H1 (cell line): ENCODE data around the gene ATP5ME. TPM values are rescaled to one million over a fixed set of nuclear protein-coding genes. Genes with fewer than 3 reads are reported as not detected.
A peak's percentile ranks its signal among the peaks of the same experiment; 100 is the strongest.

Source experiments
- CTCF ChIA-PET: fragments of 300-600 bp; sonication (Branson Sonifier 250); formaldehyde crosslinking; loops from one replicate; lab custom pipeline; 2021; ENCODE audit not compliant: partially characterized antibody; lab: Charles Lee
- POLR2A ChIA-PET: fragments of 300-600 bp; sonication (Branson Sonifier 250); formaldehyde crosslinking; loops from one replicate; lab custom pipeline; 2021; ENCODE audit warnings: inconsistent platforms; ENCODE audit not compliant: partially characterized antibody; lab: Charles Lee
- DNase-seq, 2 experiments: peaks; one replicate each; pipeline versions ENCODE4 v3.0.0 to v3.0.0-alpha.2; 2010 to 2022; ENCODE audit warnings: low spot score in 2 of 2, low read depth in 1 of 2, mixed read lengths in 1 of 2
- FAIRE-seq: peaks from 2 replicates; lab custom pipeline; 2011; peaks lifted over from hg19 to GRCh38; lab: Jason Lieb, UNC
- H2AFZ ChIP-seq: 2 replicates; pipeline ENCODE4 v1.8.1; 2012; ENCODE audit warnings: low read length, inconsistent platforms
- H2AK5ac ChIP-seq: 2 replicates; pipeline ENCODE4 v1.6.1; 2013; ENCODE audit warnings: low read depth, low read length
- H2BK120ac ChIP-seq: replicated peaks from 2 replicates; pipeline ENCODE3; 2013; ENCODE audit warnings: low read depth, low read length, inconsistent platforms
- H2BK12ac ChIP-seq: 2 replicates; pipeline ENCODE4 v1.6.1; 2013; ENCODE audit warnings: low read depth, low read length
- H2BK15ac ChIP-seq: 2 replicates; pipeline ENCODE4 v1.6.1; 2013; ENCODE audit warnings: low read length
- H2BK20ac ChIP-seq: 2 replicates; pipeline ENCODE4 v1.6.1; 2013; ENCODE audit warnings: low read length
- H2BK5ac ChIP-seq: 2 replicates; pipeline ENCODE4 v1.6.1; 2013; ENCODE audit warnings: low read depth, low read length
- H3K14ac ChIP-seq: 2 replicates; pipeline ENCODE4 v1.6.1; 2013; ENCODE audit warnings: inconsistent platforms; ENCODE audit not compliant: insufficient read length
- H3K18ac ChIP-seq: 2 replicates; pipeline ENCODE4 v1.6.1; 2013; ENCODE audit warnings: low read length; ENCODE audit errors: extremely low read depth
- H3K23ac ChIP-seq: 2 replicates; pipeline ENCODE4 v1.6.1; 2013; ENCODE audit warnings: inconsistent platforms; ENCODE audit not compliant: insufficient read length
- H3K23me2 ChIP-seq: 2 replicates; pipeline ENCODE4 v1.6.1; 2013; ENCODE audit warnings: low read depth, low read length
- H3K27ac ChIP-seq: 2 replicates; pipeline ENCODE4 v1.6.1; 2011; ENCODE audit warnings: low read depth, low read length, inconsistent platforms
- H3K27me3 ChIP-seq, 4 experiments: replicated peaks in 1 of 4; 1 replicate in 1 of 4; 2 replicates in 3 of 4; pipeline versions ENCODE4 v1.6.1 to v1.8.1; 2011 to 2013; ENCODE audit warnings: low read length in 3 of 4, mild to moderate bottlenecking in 3 of 4, inconsistent platforms in 2 of 4, mixed read lengths in 2 of 4, moderate library complexity in 1 of 4; ENCODE audit not compliant: control insufficient read depth in 3 of 4, insufficient read depth in 3 of 4; ENCODE audit errors: extremely low read depth in 1 of 4
- H3K36me3 ChIP-seq, 4 experiments: 2 replicates each; pipeline versions ENCODE4 v1.6.1 to v1.8.1; 2011 to 2013; ENCODE audit warnings: mild to moderate bottlenecking in 4 of 4, low read length in 3 of 4, moderate library complexity in 2 of 4, control low read depth in 1 of 4, inconsistent platforms in 1 of 4; ENCODE audit not compliant: insufficient read depth in 4 of 4, control insufficient read depth in 2 of 4
- H3K4ac ChIP-seq: replicated peaks from 2 replicates; pipeline ENCODE3; 2013; ENCODE audit warnings: low read length, low read depth, mixed read lengths, inconsistent platforms; ENCODE audit not compliant: insufficient read length
- H3K4me1 ChIP-seq, 4 experiments: replicated peaks in 1 of 4; 1 replicate in 1 of 4; 2 replicates in 3 of 4; pipeline versions ENCODE4 v1.6.1 to v1.8.1; 2011 to 2013; ENCODE audit warnings: low read length in 3 of 4, inconsistent platforms in 2 of 4, mixed read lengths in 1 of 4; ENCODE audit not compliant: insufficient read depth in 4 of 4, control insufficient read depth in 3 of 4
- H3K4me2 ChIP-seq, 2 experiments: 2 replicates each; pipeline versions ENCODE4 v1.6.1 to v1.8.1; 2011 to 2013; ENCODE audit warnings: low read depth in 2 of 2, low read length in 2 of 2, control low read depth in 1 of 2, inconsistent platforms in 1 of 2, mild to moderate bottlenecking in 1 of 2; ENCODE audit not compliant: insufficient read depth in 1 of 2
- H3K4me3 ChIP-seq, 4 experiments: fragments of 200-600, 300-600 bp in 1 of 4; sonication (generic), shearing (Covaris generic), sonication (Bioruptor Twin) in 1 of 4; 2 replicates each; pipeline versions ENCODE4 v1.5.1 to v1.8.1; 2011 to 2016; ENCODE audit warnings: low read length in 4 of 4, low read depth in 3 of 4, control low read depth in 2 of 4, inconsistent platforms in 2 of 4, mild to moderate bottlenecking in 2 of 4, mixed read lengths in 1 of 4, moderate library complexity in 1 of 4; ENCODE audit not compliant: insufficient read depth in 2 of 4; ENCODE audit errors: extremely low read depth in 1 of 4
- H3K56ac ChIP-seq: replicated peaks from 2 replicates; pipeline ENCODE3; 2013; ENCODE audit warnings: low read depth, mild to moderate bottlenecking, mixed read lengths, low read length, inconsistent platforms; ENCODE audit not compliant: insufficient read length
- H3K79me1 ChIP-seq: 2 replicates; pipeline ENCODE4 v1.6.1; 2013; ENCODE audit warnings: low read depth, low read length, control low read depth
- H3K79me2 ChIP-seq, 2 experiments: 2 replicates each; pipeline versions ENCODE4 v1.6.1 to v1.8.1; 2012 to 2013; ENCODE audit warnings: low read length in 2 of 2, mild to moderate bottlenecking in 2 of 2, inconsistent platforms in 1 of 2; ENCODE audit not compliant: insufficient read depth in 2 of 2, control insufficient read depth in 1 of 2
- H3K9ac ChIP-seq, 4 experiments: replicated peaks in 1 of 4; 1 replicate in 1 of 4; 2 replicates in 3 of 4; pipeline versions ENCODE4 v1.6.1 to v1.8.1; 2011 to 2013; ENCODE audit warnings: low read depth in 3 of 4, low read length in 3 of 4, control low read depth in 2 of 4, mild to moderate bottlenecking in 2 of 4, moderate library complexity in 2 of 4, inconsistent platforms in 1 of 4; ENCODE audit errors: extremely low read depth in 1 of 4
- H3K9me3 ChIP-seq, 2 experiments: 2 replicates each; pipeline versions ENCODE4 v1.6.1 to v1.8.1; 2012 to 2013; ENCODE audit warnings: mild to moderate bottlenecking in 2 of 2, moderate library complexity in 2 of 2, control low read depth in 1 of 2, inconsistent platforms in 1 of 2, low read depth in 1 of 2, low read length in 1 of 2, mixed read lengths in 1 of 2; ENCODE audit not compliant: insufficient read depth in 2 of 2
- H4K20me1 ChIP-seq, 2 experiments: replicated peaks in 1 of 2; 2 replicates each; pipeline versions ENCODE3 to v1.8.1; 2011 to 2013; ENCODE audit warnings: inconsistent platforms in 2 of 2, low read length in 2 of 2, mild to moderate bottlenecking in 1 of 2; ENCODE audit not compliant: insufficient read depth in 2 of 2, control insufficient read depth in 1 of 2
- H4K5ac ChIP-seq: 2 replicates; pipeline ENCODE4 v1.6.1; 2013; ENCODE audit warnings: low read length, low read depth, mixed read lengths, inconsistent platforms; ENCODE audit not compliant: insufficient read length
- H4K8ac ChIP-seq: 2 replicates; pipeline ENCODE4 v1.8.0; 2013; ENCODE audit warnings: mild to moderate bottlenecking, moderate library complexity, low read length, inconsistent platforms; ENCODE audit not compliant: insufficient read depth; ENCODE audit errors: extremely low read depth
- H4K91ac ChIP-seq: replicated peaks from 2 replicates; pipeline ENCODE3; 2013; ENCODE audit warnings: low read length, mixed read lengths, inconsistent platforms; ENCODE audit not compliant: insufficient read length
- BCL11A ChIP-seq, 2 experiments: IDR thresholded peaks; one replicate each; pipeline ENCODE4 v1.6.1; 2011; ENCODE audit warnings: low read depth in 2 of 2, low read length in 2 of 2, mild to moderate bottlenecking in 2 of 2
- MAFK ChIP-seq: IDR thresholded peaks from 2 replicates; pipeline ENCODE4 v1.6.1; 2012; ENCODE audit warnings: low read depth, mild to moderate bottlenecking, improper control_type of control experiment, low read length
- RBBP5 ChIP-seq: IDR thresholded peaks from 2 replicates; pipeline ENCODE4 v1.7.1; 2012; ENCODE audit warnings: low read depth, mild to moderate bottlenecking, inconsistent platforms, low read length, moderate library complexity, borderline replicate concordance
- RNF2 ChIP-seq: fragments of 200-900, 300-1000 bp; sonication (generic); IDR thresholded peaks from 2 replicates; pipeline ENCODE4 v1.7.1; 2016; ENCODE audit warnings: borderline replicate concordance, low read depth, mild to moderate bottlenecking, antibody characterized with exemption, low read length; ENCODE audit not compliant: poor library complexity, severe bottlenecking; ENCODE audit errors: missing control alignments
- SIX5 ChIP-seq: IDR thresholded peaks from 2 replicates; pipeline ENCODE4 v1.6.1; 2011; ENCODE audit warnings: mild to moderate bottlenecking, low read depth, low read length
- WGBS, 2 experiments: shearing (Covaris generic) in 1 of 2; methylation state at CpG; one replicate each; pipeline versions ENCODE4 v1.1.6 to v1.1.7; 2013 to 2015; ENCODE audit warnings: low lambda C conversion rate in 2 of 2, mixed read lengths in 2 of 2, inconsistent platforms in 1 of 2, low coverage in 1 of 2, missing lambda C conversion rate in 1 of 2; ENCODE audit not compliant: insufficient replicate concordance in 2 of 2, insufficient coverage in 1 of 2, insufficient read length in 1 of 2; ENCODE audit errors: extremely low coverage in 1 of 2, missing lambda C conversion rate in 1 of 2; 5-methylcytosine and 5-hydroxymethylcytosine counted together
- polyA plus RNA-seq, 7 experiments: library from polyadenylated mRNA; depleted of rRNA in 3 of 7; stranded (reverse) in 5 of 7; unstranded in 2 of 7; fragments of >200 nt in 5 of 7; fragments of 200-250 nt in 2 of 7; gene quantifications; 1 replicate in 5 of 7; 2 replicates in 1 of 7; 4 replicates in 1 of 7; pipeline versions ENCODE4 v1.2.1 to v1.2.3, GENCODE V29; 2011 to 2013; ENCODE audit warnings: missing spikeins in 2 of 7, mixed read lengths in 2 of 7
- total RNA-seq: library from RNA; stranded (reverse); fragmentation: NEBNext Ultra II Directional; extraction: Animal tissue kit (Norgen Biotek cat#: 25700); gene quantifications from 2 replicates; pipeline ENCODE4 v1.2.1, GENCODE V29; 2021

ATP5ME gene
- total and polyA plus RNA-seq, 2 of the 8 experiments (the other 6 are each of a cell fraction or from before 2014, with no cell fraction given) = 375 to 450 TPM

DNA sequence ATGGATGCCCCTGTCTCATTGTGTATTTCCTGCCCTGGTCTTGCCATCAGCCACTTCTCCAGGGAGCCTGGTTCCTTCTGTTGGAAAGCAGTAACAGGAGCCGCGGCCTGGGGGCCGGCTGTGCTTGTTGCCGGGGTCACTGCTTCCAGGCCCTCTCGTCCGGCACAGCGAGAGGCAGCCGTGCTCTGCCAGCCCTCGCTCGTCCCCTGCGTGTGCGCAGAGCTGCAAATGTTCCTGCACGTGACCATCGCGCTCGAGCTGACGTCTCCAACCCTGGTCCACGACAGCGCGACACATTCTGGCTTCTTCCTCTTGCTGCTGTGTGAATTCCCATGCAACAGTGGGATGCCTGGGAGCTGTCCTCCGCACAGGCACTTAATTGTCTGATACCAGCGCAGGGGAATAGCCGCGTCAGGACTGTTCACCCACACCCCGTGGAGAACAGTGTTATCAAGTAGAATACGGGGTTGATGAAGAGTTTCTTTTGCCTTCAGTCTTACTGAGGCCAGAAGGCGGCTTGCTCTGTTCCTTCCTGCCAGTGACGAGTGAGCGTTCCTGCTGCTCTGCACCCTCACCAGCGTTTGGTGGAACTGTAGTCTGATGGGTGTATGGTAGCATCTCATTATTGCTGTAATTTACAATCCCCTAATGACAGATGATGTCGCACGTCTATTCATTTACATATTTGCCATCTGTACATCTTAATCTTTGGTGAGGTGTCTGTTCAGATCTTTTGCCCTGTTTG lies 36.4 kb downstream of the ATP5ME start:
- no peak overlapping the region for H3K23ac ChIP-seq
- no peaks in the 10 kb centered on the region for H3K36me3 ChIP-seq
- no peak overlapping the region for H3K18ac ChIP-seq
- H4K91ac ChIP-seq = no peak overlapping the region
- no peak overlapping the region for H2BK20ac ChIP-seq
- H3K9ac ChIP-seq = no peak overlapping the region
- no peaks in the 10 kb centered on the region for H3K79me2 ChIP-seq
- no peak overlapping the region for H3K4me2 ChIP-seq
- H3K4me1 ChIP-seq = no peaks in the 10 kb centered on the region
- H3K27me3 ChIP-seq = no peaks in the 10 kb centered on the region; a peak in 1 of 7 replicates
- no peak for FAIRE-seq
- H2BK120ac ChIP-seq = no peak overlapping the region
- H3K56ac ChIP-seq = no peak overlapping the region
- no peak overlapping the region for H3K14ac ChIP-seq
- POLR2A ChIA-PET = no interaction called here
- H2BK15ac ChIP-seq = no peak overlapping the region
- H3K27ac ChIP-seq = no peak overlapping the region
- no peak overlapping the region for H3K4me3 ChIP-seq
- DNase-seq = no peak
- no peak overlapping the region for H2BK5ac ChIP-seq
- CTCF ChIA-PET = interaction anchor here (1.8 kb wide), 1 partner anchor 35 kb away, joined by 6 read pairs; no protein-coding TSS in a partner anchor
- H2AK5ac ChIP-seq = no peak overlapping the region
- H3K79me1 ChIP-seq = no peaks in the 10 kb centered on the region
- TF ChIP-seq RNF2 = no peak
- no peak for TF ChIP-seq BCL11A (IDR thresholded peaks at IDR 0.05; ENCODE audit: low read depth in 2 of 2, low read length in 2 of 2)
- TF ChIP-seq SIX5 = no peak
- no peak for TF ChIP-seq MAFK
- TF ChIP-seq RBBP5 = no peak
- peaks cover 0 to 7% of the 10 kb centered on the region in 2 experiments; a peak in 2 of 4 replicates for H3K9me3 ChIP-seq
- 90% methylated on average over 32 of the region's 32 CpGs; no CpG with 5 or more reads in 1 of the 2 experiments for WGBS, 2 experiments
- H4K5ac ChIP-seq = no peak overlapping the region
- H3K4ac ChIP-seq = no peak overlapping the region
- no peak overlapping the region for H2BK12ac ChIP-seq
- H3K23me2 ChIP-seq = no peaks in the 10 kb centered on the region
- H4K20me1 ChIP-seq = peaks cover 0 to 2% of the 10 kb centered on the region in 2 experiments
- no peak overlapping the region for H2AFZ ChIP-seq
- peak overlapping the region; percentile 57 for H4K8ac ChIP-seq
